Lower leg skin (tissue), 3 donors: ENCODE measurements around the gene SP6.

Experiments used
- POLR2A ChIP-seq, 2 donors: fragments of 450-650 bp; IDR thresholded peaks; one replicate each; pipeline ENCODE4 v1.6.1; 2016 to 2017; ENCODE audit warnings: antibody characterized with exemption in 2 of 2, mild to moderate bottlenecking in 1 of 2, moderate library complexity in 1 of 2
- TF ChIP-seq, protein P1 (sequence below), 3 donors: fragments of 450-650 bp; IDR thresholded peaks; one replicate each; pipeline ENCODE4 v1.5.1; 2016; ENCODE audit warnings: antibody characterized with exemption in 3 of 3, mild to moderate bottlenecking in 3 of 3, moderate library complexity in 2 of 3

DNA sequence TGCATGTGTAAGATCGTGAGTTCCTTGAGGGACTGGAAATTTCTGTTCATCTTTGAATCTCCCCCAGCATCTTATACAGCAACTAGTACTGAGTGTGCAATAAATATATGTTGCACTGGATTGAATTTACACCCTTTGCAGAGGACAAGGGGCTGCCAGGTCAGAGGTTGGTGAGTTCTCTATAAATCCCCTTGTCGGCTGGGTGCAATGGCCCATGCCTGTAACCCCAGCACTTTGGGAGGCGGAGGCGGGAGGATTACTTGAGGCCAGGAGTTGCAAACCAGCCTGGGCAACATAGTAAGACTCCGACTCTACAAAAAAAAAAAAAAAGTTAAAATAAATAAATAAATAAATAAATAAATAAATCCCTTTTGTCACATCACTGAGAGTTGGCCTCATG, 9.4 kb upstream of the SP6 start:
- TF ChIP-seq, protein P1, sequence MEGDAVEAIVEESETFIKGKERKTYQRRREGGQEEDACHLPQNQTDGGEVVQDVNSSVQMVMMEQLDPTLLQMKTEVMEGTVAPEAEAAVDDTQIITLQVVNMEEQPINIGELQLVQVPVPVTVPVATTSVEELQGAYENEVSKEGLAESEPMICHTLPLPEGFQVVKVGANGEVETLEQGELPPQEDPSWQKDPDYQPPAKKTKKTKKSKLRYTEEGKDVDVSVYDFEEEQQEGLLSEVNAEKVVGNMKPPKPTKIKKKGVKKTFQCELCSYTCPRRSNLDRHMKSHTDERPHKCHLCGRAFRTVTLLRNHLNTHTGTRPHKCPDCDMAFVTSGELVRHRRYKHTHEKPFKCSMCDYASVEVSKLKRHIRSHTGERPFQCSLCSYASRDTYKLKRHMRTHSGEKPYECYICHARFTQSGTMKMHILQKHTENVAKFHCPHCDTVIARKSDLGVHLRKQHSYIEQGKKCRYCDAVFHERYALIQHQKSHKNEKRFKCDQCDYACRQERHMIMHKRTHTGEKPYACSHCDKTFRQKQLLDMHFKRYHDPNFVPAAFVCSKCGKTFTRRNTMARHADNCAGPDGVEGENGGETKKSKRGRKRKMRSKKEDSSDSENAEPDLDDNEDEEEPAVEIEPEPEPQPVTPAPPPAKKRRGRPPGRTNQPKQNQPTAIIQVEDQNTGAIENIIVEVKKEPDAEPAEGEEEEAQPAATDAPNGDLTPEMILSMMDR (IDR thresholded peaks at IDR 0.05), result no peak
- TF ChIP-seq POLR2A (IDR thresholded peaks at IDR 0.05), result no peak
